Heart right ventricle (tissue), 16 donors: Measurements from ENCODE around the gene ERICH3. TPM values are rescaled to one million over a fixed set of nuclear protein-coding genes. Genes with fewer than 3 reads are reported as not detected.

Source experiments
- ATAC-seq, 8 donors: fragments of 200-7000 bp; cut with Tn5 transposase; one replicate each; pipeline ENCODE4 v1.9.1; 2020; ENCODE audit warnings: mild to moderate bottlenecking in 8 of 8, moderate library complexity in 8 of 8, moderate number of reproducible peaks in 1 of 8
- DNase-seq, 2 donors: peaks; one replicate each; pipeline ENCODE4 v3.0.0-alpha.2; 2020
- H3K27ac ChIP-seq, 10 donors: fragments of 200-600 bp; sonication (generic) in 2 of 10; one replicate each; pipeline versions ENCODE4 v1.5.0 to v1.8.0; 2020 to 2022; ENCODE audit warnings: mild to moderate bottlenecking in 3 of 10
- H3K27me3 ChIP-seq, 7 donors: fragments of 200-600 bp; one replicate each; pipeline ENCODE4 v1.8.0; 2021 to 2022; ENCODE audit warnings: mild to moderate bottlenecking in 2 of 7
- H3K36me3 ChIP-seq, 9 donors: fragments of 200-600 bp; sonication (generic) in 1 of 9; one replicate each; pipeline versions ENCODE4 v1.5.0 to v1.8.0; 2020 to 2022; ENCODE audit warnings: mild to moderate bottlenecking in 2 of 9
- H3K4me1 ChIP-seq, 9 donors: fragments of 200-600 bp; sonication (generic) in 1 of 9; one replicate each; pipeline versions ENCODE4 v1.5.0 to v1.8.0; 2020 to 2022; ENCODE audit warnings: mild to moderate bottlenecking in 4 of 9
- H3K4me3 ChIP-seq, 10 donors: fragments of 200-600 bp; sonication (generic) in 2 of 10; one replicate each; pipeline versions ENCODE4 v1.5.0 to v1.8.0; 2020 to 2022; ENCODE audit warnings: mild to moderate bottlenecking in 7 of 10, moderate library complexity in 2 of 10
- H3K9me3 ChIP-seq, 11 donors: fragments of 200-600 bp in 10 of 11; sonication (generic) in 2 of 11; one replicate each; pipeline versions ENCODE4 v1.5.0 to v1.8.0; 2013 to 2022; ENCODE audit warnings: mild to moderate bottlenecking in 2 of 11, control low read depth in 1 of 11, moderate library complexity in 1 of 11
- WGBS, 2 donors: extraction: QIAGEN DNeasy Blood & Tissue Kit; methylation state at CpG; one replicate each; pipeline ENCODE4 v1.1.7; 2013; ENCODE audit warnings: inconsistent platforms in 1 of 2; 5-methylcytosine and 5-hydroxymethylcytosine counted together
- intact Hi-C, 10 donors: fragments of 100-400 bp; cut with DNase I; formaldehyde crosslinking; loops; one replicate each; pipeline versions ENCODE4 v1.11.1 to v1.14.2; 2022
- polyA plus RNA-seq, 2 donors: library from polyadenylated mRNA; stranded (reverse); fragments of 200-250 nt; gene quantifications; one replicate each; pipeline ENCODE4 v1.2.3, GENCODE V29; 2013
- total RNA-seq, 10 donors: library from RNA; stranded (reverse); fragmentation: NEBNext Ultra II Directional in 3 of 10; extraction: Animal tissue kit (Norgen Biotek cat#: 25700) in 3 of 10; gene quantifications; one replicate each; pipeline versions ENCODE4 v1.2.1 to v1.2.4, GENCODE V29; 2021 to 2023
- TF ChIP-seq, protein P1 (sequence below), 9 donors: fragments of 200-600 bp; sonication (generic) in 2 of 9; IDR thresholded peaks; one replicate each; pipeline versions ENCODE4 v1.5.0 to v1.8.0; 2021 to 2022; ENCODE audit warnings: antibody characterized with exemption in 9 of 9, mild to moderate bottlenecking in 5 of 9, moderate library complexity in 1 of 9
- donor health status: Arrhythmogenic right ventricular cardiomyopathy.
- donor health status: ischemic (EF 13 %, LVEDD 7.1; RV severe dilation, severe dysfunction).
- donor health status: healthy with polysubstance abuse.
- donor health status: DM: no; HTN: yes; CAD: no.
- donor health status: DM: no; HTN: no; CAD: no.
- donor health status: ischemic (EF 25% LVEDD 6.9; RV normal size, moderate dysfunction).
- donor health status: ischemic (EF 25% LVEDD 5.7; RV mildly dilated, moderate dysfunction).
- donor health status: healthy.
- donor health status: DM: yes; HTN: yes; CAD: no.
- donor health status: Ischemic cardiomyopathy.
- donor health status: ischemic (EF 35%, LVEDD 5.7; RV mildly dilated, moderate dysfunction).
- donor health status: nonischemic (EF 11% LVEDD 7.7; RV severe dilation, severe dysfunction).
- donor health status: DM: yes; HTN: yes; CAD: no.
- donor health status: PGD.
- donor health status: ischemic (EF 29% LVEDD 5.4; RV normal size, mild dysfunction).
- donor health status: nonischemic (EF 23%, LVEDD 6.1; RV moderate dilation, normal function).

The ERICH3 gene
- total and polyA plus RNA-seq, 12 donors: 0.01 to 0.13 (median 0.06) TPM; not detected in 8

DNA sequence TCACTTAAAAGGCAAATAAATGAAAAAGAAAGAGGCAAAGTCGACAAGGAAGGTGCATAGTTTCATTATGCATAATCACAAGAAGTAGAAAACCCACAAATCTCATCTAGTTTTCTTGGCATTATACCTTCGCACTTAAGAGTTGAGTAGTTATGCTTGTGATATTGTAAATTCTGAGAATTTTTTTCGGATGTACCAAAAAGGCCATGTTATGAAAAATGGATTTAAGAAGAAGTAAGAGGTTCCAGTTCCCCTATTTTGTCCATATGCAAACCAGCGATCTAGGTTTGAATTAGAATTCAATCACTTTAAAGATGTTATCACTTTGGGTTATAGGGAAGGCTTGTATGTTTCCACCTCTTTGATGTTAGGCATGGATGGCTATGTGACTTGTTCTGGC is 7.9 kb upstream of the ERICH3 start:
- peaks cover 0 to 7% (median 0%) of the 10 kb centered on the region in 7 donors for H3K27me3 ChIP-seq
- H3K27ac ChIP-seq: no peak overlapping the region
- TF ChIP-seq, protein P1, sequence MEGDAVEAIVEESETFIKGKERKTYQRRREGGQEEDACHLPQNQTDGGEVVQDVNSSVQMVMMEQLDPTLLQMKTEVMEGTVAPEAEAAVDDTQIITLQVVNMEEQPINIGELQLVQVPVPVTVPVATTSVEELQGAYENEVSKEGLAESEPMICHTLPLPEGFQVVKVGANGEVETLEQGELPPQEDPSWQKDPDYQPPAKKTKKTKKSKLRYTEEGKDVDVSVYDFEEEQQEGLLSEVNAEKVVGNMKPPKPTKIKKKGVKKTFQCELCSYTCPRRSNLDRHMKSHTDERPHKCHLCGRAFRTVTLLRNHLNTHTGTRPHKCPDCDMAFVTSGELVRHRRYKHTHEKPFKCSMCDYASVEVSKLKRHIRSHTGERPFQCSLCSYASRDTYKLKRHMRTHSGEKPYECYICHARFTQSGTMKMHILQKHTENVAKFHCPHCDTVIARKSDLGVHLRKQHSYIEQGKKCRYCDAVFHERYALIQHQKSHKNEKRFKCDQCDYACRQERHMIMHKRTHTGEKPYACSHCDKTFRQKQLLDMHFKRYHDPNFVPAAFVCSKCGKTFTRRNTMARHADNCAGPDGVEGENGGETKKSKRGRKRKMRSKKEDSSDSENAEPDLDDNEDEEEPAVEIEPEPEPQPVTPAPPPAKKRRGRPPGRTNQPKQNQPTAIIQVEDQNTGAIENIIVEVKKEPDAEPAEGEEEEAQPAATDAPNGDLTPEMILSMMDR (IDR thresholded peaks at IDR 0.05): no peak
- H3K36me3 ChIP-seq: no peaks in the 10 kb centered on the region
- no peak for DNase-seq
- no peaks in the 10 kb centered on the region for H3K9me3 ChIP-seq
- intact Hi-C loops: no loop called here
- ATAC-seq: no peak
- H3K4me1 ChIP-seq: no peaks in the 10 kb centered on the region
- 85 to 88% methylated on average over 4 of the region's 4 CpGs for WGBS, 2 donors
- no peak overlapping the region for H3K4me3 ChIP-seq

DNA sequence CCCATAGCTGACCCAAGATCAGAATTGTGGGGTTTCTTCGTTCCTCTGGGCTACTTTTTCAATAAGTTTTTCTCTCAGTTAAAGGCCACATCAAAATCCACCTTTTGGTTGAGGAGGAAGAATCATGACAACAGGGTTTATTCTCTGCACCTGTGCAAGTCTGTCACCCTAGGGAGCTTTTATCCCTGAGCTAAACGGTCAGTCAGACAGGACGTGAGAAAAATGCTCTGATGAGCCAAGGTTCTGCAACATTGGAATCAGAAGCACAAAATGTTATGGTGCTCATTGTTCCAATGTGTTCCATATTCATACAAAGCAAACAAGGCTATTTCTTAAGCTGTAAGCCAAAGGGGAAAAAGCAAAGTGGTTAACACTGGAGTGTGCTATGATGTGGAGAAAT is 7.4 kb upstream of the ERICH3 start:
- WGBS, 2 donors: 50 to 59% methylated on average over 3 of the region's 3 CpGs

DNA sequence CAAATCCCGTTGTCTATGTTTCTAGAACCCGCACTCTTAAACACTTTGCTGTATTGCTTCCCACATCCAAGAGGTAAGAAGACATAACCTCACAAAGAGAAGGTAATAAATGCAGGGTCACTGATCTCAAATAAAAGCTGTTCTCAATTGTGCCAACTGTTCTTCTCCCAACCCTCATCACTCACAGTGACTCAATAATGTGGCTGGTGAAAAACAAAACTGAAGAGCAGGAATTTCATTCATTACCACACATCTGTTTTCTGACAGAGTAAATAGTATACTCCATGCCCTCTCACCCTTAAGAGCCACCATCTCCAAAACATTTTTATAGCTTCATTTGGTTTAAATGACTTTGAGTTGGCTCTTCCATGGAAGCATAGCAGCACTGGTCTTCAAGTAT is 6.2 kb upstream of the ERICH3 start:
- intact Hi-C loops: no loop called here
- H3K4me1 ChIP-seq: no peaks in the 10 kb centered on the region
- H3K36me3 ChIP-seq: no peaks in the 10 kb centered on the region
- no peak overlapping the region for H3K4me3 ChIP-seq
- peaks cover 0 to 17% (median 1%) of the 10 kb centered on the region in 7 donors for H3K27me3 ChIP-seq
- H3K27ac ChIP-seq: no peak overlapping the region
- WGBS, 2 donors: 93 to 97% methylated on average over 2 of the region's 2 CpGs
- DNase-seq (no peak), ATAC-seq (no peak)
- H3K9me3 ChIP-seq: no peaks in the 10 kb centered on the region
- TF ChIP-seq, protein P1 (IDR thresholded peaks at IDR 0.05): no peak

More for the DNA sequence above, 7.4 kb upstream of the ERICH3 start:
- Histone ChIP-seq H3K9me3 (no peaks in the 10 kb centered on the region), H3K36me3 (no peaks in the 10 kb centered on the region), H3K4me1 (no peaks in the 10 kb centered on the region), H3K27me3 (peaks cover 0 to 7% (median 0%) of the 10 kb centered on the region in 7 donors), H3K27ac (no peak overlapping the region), H3K4me3 (no peak overlapping the region)
- intact Hi-C loops: no loop called here
- no peak for DNase-seq
- TF ChIP-seq, protein P1 (IDR thresholded peaks at IDR 0.05): no peak
- no peak for ATAC-seq

DNA sequence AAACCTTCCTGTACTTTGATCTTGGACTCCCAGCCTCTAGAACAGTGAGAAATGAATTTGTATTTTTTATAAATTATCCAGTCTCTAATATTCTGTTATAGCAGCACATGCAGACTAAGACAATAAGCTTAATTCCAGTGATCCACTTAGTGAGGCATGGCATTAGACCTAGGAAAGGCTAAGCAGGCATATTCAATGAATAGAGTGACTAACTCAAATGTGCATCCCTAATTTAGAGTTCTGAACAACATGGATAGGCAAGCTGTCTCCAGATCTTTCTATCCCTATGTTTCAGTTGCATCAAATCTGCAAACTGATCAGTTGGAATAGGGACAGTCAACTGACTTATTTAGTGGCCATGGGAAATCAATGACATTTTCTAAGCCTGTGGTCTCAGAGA is 4.3 kb upstream of the ERICH3 start:
- H3K36me3 ChIP-seq: no peaks in the 10 kb centered on the region
- ATAC-seq: no peak
- TF ChIP-seq, protein P1 (IDR thresholded peaks at IDR 0.05): no peak
- peaks cover 5 to 36% (median 20%) of the 10 kb centered on the region in 7 donors for H3K27me3 ChIP-seq
- H3K4me1 ChIP-seq: peaks cover 0 to 9% (median 2%) of the 10 kb centered on the region in 9 donors
- intact Hi-C loops: no loop called here
- no peak overlapping the region for H3K27ac ChIP-seq
- no peak for DNase-seq
- H3K4me3 ChIP-seq: no peak overlapping the region
- H3K9me3 ChIP-seq: no peaks in the 10 kb centered on the region
